GM23248 (cell line): ENCODE results near the gene OR10H4. TPM values are rescaled to one million over a fixed set of nuclear protein-coding genes. Genes with fewer than 3 reads are reported as not detected.
"Not testable (repeated sequence)": the region's sequence is repeated elsewhere in the genome, so short reads cannot be mapped to it uniquely, and the experiment has no call there.

ENCODE experiments used
- DNase-seq: peaks from one replicate; pipeline ENCODE4 v3.0.0-alpha.2; 2015
- H2AFZ ChIP-seq: fragments of 200-600 bp; sonication (generic); 2 replicates; pipeline ENCODE4 v1.6.1; 2016; ENCODE audit warnings: antibody characterized with exemption
- H3F3A ChIP-seq: fragments of 200-600 bp; sonication (generic); 2 replicates; pipeline ENCODE4 v1.6.1; 2016; ENCODE audit warnings: mild to moderate bottlenecking, antibody characterized with exemption, mixed run types; ENCODE audit not compliant: insufficient read depth
- H3K27ac ChIP-seq: fragments of 200-600 bp; sonication (generic); 2 replicates; pipeline ENCODE4 v1.5.1; 2016; ENCODE audit warnings: mild to moderate bottlenecking
- H3K27me3 ChIP-seq: fragments of 200-600 bp; sonication (generic); replicated peaks from 2 replicates; pipeline ENCODE4 v1.6.1; 2016; ENCODE audit warnings: mild to moderate bottlenecking; ENCODE audit not compliant: insufficient read depth
- H3K36me3 ChIP-seq: fragments of 200-600 bp; sonication (generic); 2 replicates; pipeline ENCODE4 v1.6.1; 2016; ENCODE audit warnings: low read depth, mild to moderate bottlenecking
- H3K4me1 ChIP-seq: fragments of 200-600 bp; sonication (generic); 2 replicates; pipeline ENCODE4 v1.6.1; 2016; ENCODE audit warnings: mild to moderate bottlenecking; ENCODE audit not compliant: insufficient read depth
- H3K4me2 ChIP-seq: fragments of 200-600 bp; sonication (generic); one replicate; pipeline ENCODE4 v1.6.1; 2016; ENCODE audit warnings: mild to moderate bottlenecking; ENCODE audit not compliant: unreplicated experiment
- H3K4me3 ChIP-seq: fragments of 200-600 bp; sonication (generic); 2 replicates; pipeline ENCODE4 v1.5.1; 2016; ENCODE audit warnings: mild to moderate bottlenecking
- H3K79me2 ChIP-seq: fragments of 200-600 bp; sonication (generic); 2 replicates; pipeline ENCODE4 v1.6.1; 2016; ENCODE audit warnings: mild to moderate bottlenecking; ENCODE audit not compliant: insufficient read depth
- H3K9ac ChIP-seq: fragments of 200-600 bp; sonication (generic); 2 replicates; pipeline ENCODE4 v1.6.1; 2016; ENCODE audit warnings: mild to moderate bottlenecking
- H3K9me2 ChIP-seq: fragments of 200-600 bp; sonication (generic); 2 replicates; pipeline ENCODE4 v1.6.1; 2016; ENCODE audit warnings: mixed run types, mild to moderate bottlenecking, moderate library complexity; ENCODE audit not compliant: insufficient read depth
- H3K9me3 ChIP-seq: fragments of 200-600 bp; sonication (generic); one replicate; pipeline ENCODE4 v1.6.1; 2017; ENCODE audit warnings: low read depth
- H4K20me1 ChIP-seq: fragments of 200-600 bp; sonication (generic); 2 replicates; pipeline ENCODE4 v1.6.0; 2016; ENCODE audit not compliant: insufficient read depth
- EZH2 ChIP-seq: fragments of 200-600 bp; sonication (generic); IDR thresholded peaks from 2 replicates; pipeline ENCODE4 v1.6.1; 2018; ENCODE audit warnings: antibody characterized with exemption, mild to moderate bottlenecking; ENCODE audit not compliant: insufficient read depth, poor library complexity, severe bottlenecking
- EZH2phosphoT487 ChIP-seq: fragments of 200-600 bp; sonication (generic); IDR thresholded peaks from 2 replicates; pipeline ENCODE4 v1.6.1; 2018; ENCODE audit warnings: antibody characterized with exemption, moderate library complexity, mild to moderate bottlenecking, low read depth; ENCODE audit not compliant: insufficient read depth
- WGBS, 2 experiments: methylation state at CpG; one replicate each; pipeline ENCODE4 v1.1.6; 2015 to 2017; ENCODE audit warnings: low lambda C conversion rate in 2 of 2, low coverage in 1 of 2; ENCODE audit errors: missing lambda C conversion rate in 2 of 2; 5-methylcytosine and 5-hydroxymethylcytosine counted together
- in situ Hi-C: fragments of 300-500 bp; cut with MboI; formaldehyde crosslinking; loops from 2 replicates; pipeline ENCODE4 v1.15.0; 2020
- polyA plus RNA-seq: library from polyadenylated mRNA; unstranded; fragments of >200 nt; fragmentation: Nextera tagmentation; extraction: Ambion mirVana; gene quantifications from 2 replicates; pipeline ENCODE4 v1.2.1, GENCODE V29; 2016
- total RNA-seq: library from RNA; depleted of rRNA; stranded (reverse); fragments of >200 nt; shearing (Covaris generic); gene quantifications from 2 replicates; pipeline ENCODE4 v1.2.3, GENCODE V29; 2014

The OR10H4 gene
- total and polyA plus RNA-seq, 2 experiments from 2014 or later, result not detected

GRCh38 chr19:15902254-15902653 lies 46.6 kb upstream of the OR10H4 start:
- in situ Hi-C loops, result no loop called here
- TF ChIP-seq EZH2phosphoT487 (no peak), EZH2 (no peak)
- Histone ChIP-seq H3K9ac (no peak overlapping the region), H3F3A (no peaks in the 10 kb centered on the region), H3K4me2 (no peak overlapping the region), H4K20me1 (no peaks in the 10 kb centered on the region), H3K79me2 (no peaks in the 10 kb centered on the region), H3K27ac (no peak overlapping the region), H3K36me3 (no peaks in the 10 kb centered on the region), H3K9me2 (no peaks in the 10 kb centered on the region), H3K27me3 (no peaks in the 10 kb centered on the region), H3K4me1 (no peaks in the 10 kb centered on the region), H3K4me3 (no peak overlapping the region), H2AFZ (no peak overlapping the region), H3K9me3 (no peaks in the 10 kb centered on the region)
- no peak for DNase-seq
- 50 to 52% methylated on average over 11 of the region's 11 CpGs for WGBS, 2 experiments

GRCh38 chr19:15902898-15903297 lies 45.9 kb upstream of the OR10H4 start:
- H3K9me3 ChIP-seq, H3K36me3 ChIP-seq, H3K4me3 ChIP-seq, H3K9ac ChIP-seq, H2AFZ ChIP-seq, H3K27ac ChIP-seq, H3K9me2 ChIP-seq, H3K27me3 ChIP-seq, DNase-seq, H4K20me1 ChIP-seq, H3K79me2 ChIP-seq, H3K4me1 ChIP-seq, H3K4me2 ChIP-seq, in situ Hi-C loops, H3F3A ChIP-seq: not testable (repeated sequence)
- WGBS, 2 experiments, result 66 to 73% methylated on average over 15 to 27 of the region's 29 CpGs

GRCh38 chr19:15905026-15905425 lies 43.8 kb upstream of the OR10H4 start:
- Histone ChIP-seq H3K4me1 (no peaks in the 10 kb centered on the region), H3K9me2 (no peaks in the 10 kb centered on the region), H3K9me3 (no peaks in the 10 kb centered on the region), H3F3A (no peaks in the 10 kb centered on the region), H3K4me3 (no peak overlapping the region), H3K4me2 (no peak overlapping the region), H3K79me2 (no peaks in the 10 kb centered on the region), H3K36me3 (no peaks in the 10 kb centered on the region), H4K20me1 (no peaks in the 10 kb centered on the region), H2AFZ (no peak overlapping the region), H3K9ac (no peak overlapping the region), H3K27me3 (no peaks in the 10 kb centered on the region), H3K27ac (no peak overlapping the region)
- TF ChIP-seq EZH2phosphoT487 (no peak), EZH2 (no peak)
- in situ Hi-C loops, result no loop called here
- DNase-seq, result no peak

GRCh38 chr19:15911599-15912235 lies 37.1 kb upstream of the OR10H4 start:
- Histone ChIP-seq H3K4me2 (no peak overlapping the region), H3K27ac (no peak overlapping the region), H3K79me2 (no peaks in the 10 kb centered on the region), H2AFZ (no peak overlapping the region), H3K9me2 (no peaks in the 10 kb centered on the region), H3K9ac (no peak overlapping the region), H4K20me1 (no peaks in the 10 kb centered on the region), H3K27me3 (peaks cover 5% of the 10 kb centered on the region; the same call in 1 of the 2 replicates), H3K9me3 (peaks cover 3% of the 10 kb centered on the region), H3K4me3 (no peak overlapping the region), H3F3A (no peaks in the 10 kb centered on the region), H3K4me1 (no peaks in the 10 kb centered on the region), H3K36me3 (no peaks in the 10 kb centered on the region)
- TF ChIP-seq EZH2phosphoT487 (no peak), EZH2 (no peak)
- 1 to 2% methylated on average over 26 to 41 of the region's 44 CpGs for WGBS, 2 experiments
- in situ Hi-C loops, result no loop called here
- DNase-seq, result no peak

- Histone ChIP-seq H3K4me1 (no peaks in the 10 kb centered on the region), H2AFZ (no peak overlapping the region), H3K36me3 (no peaks in the 10 kb centered on the region), H3K9ac (no peak overlapping the region), H3K27ac (no peak overlapping the region), H3K4me2 (no peak overlapping the region), H3K9me3 (peaks cover 3% of the 10 kb centered on the region), H3K27me3 (peaks cover 5% of the 10 kb centered on the region; the same call in 1 of the 2 replicates), H4K20me1 (no peaks in the 10 kb centered on the region), H3K4me3 (no peak overlapping the region), H3K79me2 (no peaks in the 10 kb centered on the region), H3F3A (no peaks in the 10 kb centered on the region), H3K9me2 (no peaks in the 10 kb centered on the region)
- TF ChIP-seq EZH2phosphoT487, result no peak
- no peak for TF ChIP-seq EZH2
- 16 to 19% methylated on average over 6 of the region's 6 CpGs for WGBS, 2 experiments
- in situ Hi-C loops, result no loop called here
- DNase-seq, result no peak
Observed at GRCh38 chr19:15913384-15913783, 35.4 kb upstream of the OR10H4 start.
